ENCODE results near the gene CAV3. TPM values are rescaled to one million over a fixed set of nuclear protein-coding genes. Genes with fewer than 3 reads are reported as not detected.

CAV3 gene
- total RNA-seq, 1 donor: not detected

- Histone ChIP-seq H3K4me3 (ENCODE audit: insufficient read depth, low read length) (no peak overlapping the region), H2AFZ (ENCODE audit: low read length) (peak overlapping the region; percentile 41), H3K9me3 (ENCODE audit: low read depth, low read length) (peaks cover 2% of the 10 kb centered on the region), H3K36me3 (ENCODE audit: insufficient read depth, low read length) (no peaks in the 10 kb centered on the region), H3K4me2 (ENCODE audit: insufficient read depth, low read length) (no peak overlapping the region), H3K27ac (ENCODE audit: low read depth, low read length) (no peak overlapping the region), H4K20me1 (ENCODE audit: insufficient read depth, low read length) (no peaks in the 10 kb centered on the region), H3K4me1 (ENCODE audit: insufficient read depth, low read length) (peaks cover 3% of the 10 kb centered on the region), H3K27me3 (ENCODE audit: insufficient read depth, low read length) (no peaks in the 10 kb centered on the region), H3K79me2 (ENCODE audit: insufficient read depth, low read length) (no peaks in the 10 kb centered on the region)
- DNase-seq (ENCODE audit: insufficient read length, low spot score, missing footprints): peak; percentile 89
- TF ChIP-seq, protein P1, sequence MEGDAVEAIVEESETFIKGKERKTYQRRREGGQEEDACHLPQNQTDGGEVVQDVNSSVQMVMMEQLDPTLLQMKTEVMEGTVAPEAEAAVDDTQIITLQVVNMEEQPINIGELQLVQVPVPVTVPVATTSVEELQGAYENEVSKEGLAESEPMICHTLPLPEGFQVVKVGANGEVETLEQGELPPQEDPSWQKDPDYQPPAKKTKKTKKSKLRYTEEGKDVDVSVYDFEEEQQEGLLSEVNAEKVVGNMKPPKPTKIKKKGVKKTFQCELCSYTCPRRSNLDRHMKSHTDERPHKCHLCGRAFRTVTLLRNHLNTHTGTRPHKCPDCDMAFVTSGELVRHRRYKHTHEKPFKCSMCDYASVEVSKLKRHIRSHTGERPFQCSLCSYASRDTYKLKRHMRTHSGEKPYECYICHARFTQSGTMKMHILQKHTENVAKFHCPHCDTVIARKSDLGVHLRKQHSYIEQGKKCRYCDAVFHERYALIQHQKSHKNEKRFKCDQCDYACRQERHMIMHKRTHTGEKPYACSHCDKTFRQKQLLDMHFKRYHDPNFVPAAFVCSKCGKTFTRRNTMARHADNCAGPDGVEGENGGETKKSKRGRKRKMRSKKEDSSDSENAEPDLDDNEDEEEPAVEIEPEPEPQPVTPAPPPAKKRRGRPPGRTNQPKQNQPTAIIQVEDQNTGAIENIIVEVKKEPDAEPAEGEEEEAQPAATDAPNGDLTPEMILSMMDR (IDR thresholded peaks at IDR 0.05; ENCODE audit: extremely low read depth, low read depth, low read length): no peak
Measured at GRCh38 chr3:8793242-8793641, 59.6 kb downstream of the CAV3 start.

DNA sequence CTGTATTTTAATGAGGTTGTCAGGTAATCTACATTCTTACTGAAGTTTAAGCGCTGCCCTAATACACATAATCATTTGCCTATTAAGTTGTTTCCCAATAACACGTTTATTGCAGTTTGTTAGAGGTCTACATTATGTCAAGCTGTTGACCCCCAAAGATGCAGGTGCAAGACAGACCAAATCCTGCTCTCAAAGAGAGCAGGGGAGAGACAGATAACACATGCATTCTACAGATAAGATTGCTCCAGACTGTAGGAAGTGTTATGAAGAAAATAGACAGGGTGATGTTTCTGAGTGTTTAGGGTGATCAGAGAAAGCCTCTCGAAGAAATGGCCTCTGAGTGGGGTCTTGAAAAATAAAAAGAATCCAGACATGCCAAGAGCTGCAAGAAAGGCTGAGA lies 60.6 kb downstream of the CAV3 start:
- TF ChIP-seq, protein P1 (IDR thresholded peaks at IDR 0.05; ENCODE audit: extremely low read depth, low read depth, low read length): no peak
- H3K27ac ChIP-seq (ENCODE audit: low read depth, low read length): no peak overlapping the region
- no peak overlapping the region for H2AFZ ChIP-seq (ENCODE audit: low read length)
- peaks cover 2% of the 10 kb centered on the region for H3K9me3 ChIP-seq (ENCODE audit: low read depth, low read length)
- peaks cover 3% of the 10 kb centered on the region for H3K4me1 ChIP-seq (ENCODE audit: insufficient read depth, low read length)
- no peak overlapping the region for H3K4me3 ChIP-seq (ENCODE audit: insufficient read depth, low read length)
- no peaks in the 10 kb centered on the region for H3K79me2 ChIP-seq (ENCODE audit: insufficient read depth, low read length)
- H4K20me1 ChIP-seq (ENCODE audit: insufficient read depth, low read length): no peaks in the 10 kb centered on the region
- no peak for DNase-seq (ENCODE audit: insufficient read length, low spot score, missing footprints)
- H3K36me3 ChIP-seq (ENCODE audit: insufficient read depth, low read length): no peaks in the 10 kb centered on the region
- no peaks in the 10 kb centered on the region for H3K27me3 ChIP-seq (ENCODE audit: insufficient read depth, low read length)
- H3K4me2 ChIP-seq (ENCODE audit: insufficient read depth, low read length): no peak overlapping the region

Other genes with a start within 250 kb of the CAV3 start
- 213 and 294 TPM in 2 replicates for gene LMCD1, start 232.0 kb upstream of the CAV3 start, total RNA-seq
- not detected in 2 replicates for gene SSUH2, start 89.0 kb upstream of the CAV3 start, total RNA-seq
- 2.5 and 6.2 TPM in 2 replicates for gene OXTR, start 35.8 kb downstream of the CAV3 start, total RNA-seq
- gene RAD18, start 229.7 kb downstream of the CAV3 start, total RNA-seq: 7.6 and 8.8 TPM in 2 replicates

All from osteoblast (primary cell).